Measurements from ENCODE around the gene UBTF. TPM values are rescaled to one million over a fixed set of nuclear protein-coding genes. Genes with fewer than 3 reads are reported as not detected.

Gene UBTF
- total RNA-seq (100 to 1,000 TPM in 1 of 7 donors, 10 to 100 TPM in 6; 29.6 to 128 (median 81.5) TPM), polyA plus RNA-seq (10 to 100 TPM; 44.1 to 85.1 TPM)
- long read RNA-seq, donor 1, full-length matches to known transcripts = 54 of 202 reads
- long read RNA-seq, donor 1, partial matches to known transcripts = 88 of 202 reads
- long read RNA-seq, donor 1, other reads (novel, unspliced or antisense) = 60 of 202 reads
- long read RNA-seq, donor 2, partial matches to known transcripts = 35 of 44 reads
- long read RNA-seq, donor 2, other reads (novel, unspliced or antisense) = 0 of 44 reads
- long read RNA-seq, donor 3, full-length matches to known transcripts = 62 of 167 reads
- long read RNA-seq, donor 3, partial matches to known transcripts = 49 of 167 reads
- long read RNA-seq, donor 3, other reads (novel, unspliced or antisense) = 56 of 167 reads

- no peaks in the 10 kb centered on the region for H3K9me3 ChIP-seq
- intact Hi-C loops (cut with DNase I) = loop anchor here (2.0 to 5.0 kb wide), 3 partner anchors 88 to 108 kb away; partner anchors contain the start of genes SLC25A39 (in 3 of the 4) and RUNDC3A (in 1 of the 4)
- TF ChIP-seq CTCF (IDR thresholded peaks at IDR 0.05) (no peak), EP300 (IDR thresholded peaks at IDR 0.05) (no peak), POLR2A (IDR thresholded peaks at IDR 0.05) (no peak)
- peaks cover 20% of the 10 kb centered on the region for H3K4me1 ChIP-seq (ENCODE audit: insufficient read depth)
- DNase-seq = peak; percentile 80 to 87 (median 82)
- no peaks in the 10 kb centered on the region for H3K27me3 ChIP-seq
- WGBS, 3 donors = 0 to 1% methylated on average over 32 to 71 of the region's 76 CpGs; no CpG with 5 or more reads in 1 of the 3 donors
- H3K36me3 ChIP-seq = no peaks in the 10 kb centered on the region
- H3K27ac ChIP-seq = peak within 1 kb of the TSS; percentile 98 to 99
- peak within 1 kb of the TSS; percentile 94 for H3K4me3 ChIP-seq
Measured at GRCh38 chr17:44219616-44220212, at the start of gene UBTF. Gene UBTF (minus strand): TSS chr17:44219675. CDS start chr17:44218229, 1,446 bp downstream.

GRCh38 chr17:44268709-44269534, 49.4 kb upstream of the UBTF start:
- Histone ChIP-seq H3K4me1 (ENCODE audit: insufficient read depth) (no peaks in the 10 kb centered on the region), H3K9me3 (no peaks in the 10 kb centered on the region), H3K27me3 (no peaks in the 10 kb centered on the region), H3K4me3 (no peak overlapping the region), H3K36me3 (no peaks in the 10 kb centered on the region), H3K27ac (no peak overlapping the region)
- no peak for DNase-seq
- TF ChIP-seq POLR2A (IDR thresholded peaks at IDR 0.05) (no peak), EP300 (IDR thresholded peaks at IDR 0.05) (no peak), CTCF (IDR thresholded peaks at IDR 0.05) (no peak)
- intact Hi-C loops (cut with DNase I) = no loop called here
- whole genome bisulfite sequencing, 3 donors = 74 to 79% (median 78%) methylated on average over 11 of the region's 11 CpGs

- intact Hi-C loops (cut with DNase I) = no loop called here
- Histone ChIP-seq H3K9me3 (no peaks in the 10 kb centered on the region), H3K27me3 (no peaks in the 10 kb centered on the region), H3K4me3 (no peak within 1 kb of the TSS), H3K36me3 (no peaks in the 10 kb centered on the region), H3K27ac (no peak within 1 kb of the TSS), H3K4me1 (ENCODE audit: insufficient read depth) (no peaks in the 10 kb centered on the region)
- 74 to 81% (median 79%) methylated on average over 11 to 14 of the region's 14 CpGs for WGBS, 3 donors
- no peak for DNase-seq
- TF ChIP-seq POLR2A (IDR thresholded peaks at IDR 0.05) (no peak), CTCF (IDR thresholded peaks at IDR 0.05) (no peak), EP300 (IDR thresholded peaks at IDR 0.05) (no peak)
Measured at GRCh38 chr17:44267818-44268490, 48.5 kb upstream of the UBTF start, which contains the start of gene SLC4A1. Gene SLC4A1 (minus strand): TSS chr17:44268135. CDS start chr17:44262866, 5,269 bp downstream.

- H3K27ac ChIP-seq = no peak overlapping the region
- no peak for DNase-seq
- WGBS, 3 donors = 85 to 97% (median 95%) methylated on average over 5 of the region's 5 CpGs
- H3K9me3 ChIP-seq = no peaks in the 10 kb centered on the region
- TF ChIP-seq CTCF (IDR thresholded peaks at IDR 0.05) (no peak), EP300 (IDR thresholded peaks at IDR 0.05) (no peak), POLR2A (IDR thresholded peaks at IDR 0.05) (no peak)
- no peaks in the 10 kb centered on the region for H3K36me3 ChIP-seq
- no peak overlapping the region for H3K4me3 ChIP-seq
- intact Hi-C loops (cut with DNase I) = no loop called here
- no peaks in the 10 kb centered on the region for H3K4me1 ChIP-seq (ENCODE audit: insufficient read depth)
- no peaks in the 10 kb centered on the region for H3K27me3 ChIP-seq
Measured at GRCh38 chr17:44267165-44267455, 47.6 kb upstream of the UBTF start.

Measured in ovary (tissue), 10 donors.